Neural progenitor cell (in vitro differentiated cells): ENCODE results near the gene RUFY1. TPM values are rescaled to one million over a fixed set of nuclear protein-coding genes. Genes with fewer than 3 reads are reported as not detected.
"Not testable (repeated sequence)": the region's sequence is repeated elsewhere in the genome, so short reads cannot be mapped to it uniquely, and the experiment has no call there.

Source experiments
- DNase-seq: peaks from one replicate; pipeline ENCODE4 v3.0.0-alpha.2; 2016; ENCODE audit warnings: low spot score
- H2AFZ ChIP-seq: fragments of 200-600 bp; sonication (generic); replicated peaks from 2 replicates; pipeline ENCODE4 v1.6.1; 2016; ENCODE audit warnings: antibody characterized with exemption
- H3F3A ChIP-seq: fragments of 200-600 bp; sonication (generic); 2 replicates; pipeline ENCODE4 v1.6.1; 2016; ENCODE audit warnings: antibody characterized with exemption, low read depth
- H3K27ac ChIP-seq: fragments of 200-600 bp; sonication (generic); 2 replicates; pipeline ENCODE4 v1.5.1; 2016; ENCODE audit warnings: mild to moderate bottlenecking
- H3K27me3 ChIP-seq: fragments of 200-600 bp; sonication (generic); 2 replicates; pipeline ENCODE4 v1.6.1; 2016; ENCODE audit warnings: mild to moderate bottlenecking, moderate library complexity
- H3K36me3 ChIP-seq: fragments of 200-600 bp; sonication (generic); 2 replicates; pipeline ENCODE4 v1.5.1; 2016
- H3K4me1 ChIP-seq: fragments of 200-600 bp; sonication (generic); 2 replicates; pipeline ENCODE4 v1.6.1; 2016; ENCODE audit warnings: mixed run types
- H3K4me2 ChIP-seq: fragments of 200-600 bp; sonication (generic); 2 replicates; pipeline ENCODE4 v1.6.1; 2016
- H3K4me3 ChIP-seq: fragments of 200-600 bp; sonication (generic); 2 replicates; pipeline ENCODE4 v1.5.1; 2016
- H3K79me2 ChIP-seq: fragments of 200-600 bp; sonication (generic); 2 replicates; pipeline ENCODE4 v1.6.1; 2016; ENCODE audit warnings: low read depth
- H3K9ac ChIP-seq: fragments of 200-600 bp; sonication (generic); 2 replicates; pipeline ENCODE4 v1.6.1; 2016
- H3K9me3 ChIP-seq: fragments of 200-600 bp; sonication (generic); 2 replicates; pipeline ENCODE4 v1.5.1; 2016; ENCODE audit warnings: low read depth
- H4K20me1 ChIP-seq: fragments of 200-600 bp; sonication (generic); 2 replicates; pipeline ENCODE4 v1.6.1; 2016; ENCODE audit warnings: low read depth
- H3K27ac Mint-ChIP-seq: 3 replicates; pipeline ENCODE4 v1.8.0; 2021; ENCODE audit warnings: mixed read lengths
- H3K27me3 Mint-ChIP-seq: 2 replicates; pipeline ENCODE4 v1.8.0; 2022; ENCODE audit warnings: low read depth, mild to moderate bottlenecking, inconsistent platforms, moderate library complexity, mixed read lengths; ENCODE audit not compliant: insufficient read depth
- H3K36me3 Mint-ChIP-seq: 3 replicates; pipeline ENCODE4 v1.8.0; 2021; ENCODE audit warnings: mixed read lengths
- H3K4me1 Mint-ChIP-seq: 3 replicates; pipeline ENCODE4 v1.8.0; 2021; ENCODE audit warnings: mixed read lengths
- H3K4me3 Mint-ChIP-seq: 3 replicates; pipeline ENCODE4 v1.8.0; 2021; ENCODE audit warnings: mild to moderate bottlenecking, moderate library complexity, mixed read lengths
- H3K9me3 Mint-ChIP-seq: 3 replicates; pipeline ENCODE4 v1.8.0; 2020; ENCODE audit warnings: mixed read lengths
- small RNA-seq: library from RNA; depleted of rRNA; stranded (forward); fragments of <200 nt; gene quantifications from one replicate; pipeline ENCODE3, GENCODE V24; 2015
- total RNA-seq: library from RNA; depleted of rRNA; stranded (reverse); fragments of >200 nt; gene quantifications from 2 replicates; pipeline ENCODE4 v1.2.3, GENCODE V29; 2015; ENCODE audit warnings: low replicate concordance

The RUFY1 gene
- total RNA-seq, 1 donor from 2014 or later = 45.8 TPM

DNA sequence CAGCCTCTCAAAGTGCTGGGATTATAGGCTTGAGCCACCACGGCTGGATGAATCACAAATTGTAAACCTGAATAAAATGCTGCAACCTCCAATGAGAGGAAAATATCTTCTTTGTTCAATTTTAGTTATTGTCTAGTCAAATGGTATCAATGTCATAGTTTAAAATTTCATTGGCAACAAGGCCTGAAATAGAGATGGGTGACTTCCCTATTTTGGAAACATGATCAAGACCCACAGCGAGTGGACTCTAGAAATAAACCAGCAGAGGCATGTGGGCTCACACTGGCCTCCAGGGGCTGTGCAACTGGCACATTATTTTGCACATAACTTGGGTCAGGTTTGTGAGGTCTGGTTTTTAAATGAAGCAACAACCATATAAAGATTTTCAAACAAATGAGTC, 102.8 kb downstream of the RUFY1 start:
- not testable (repeated sequence) for H3K9ac ChIP-seq, DNase-seq, H3K4me1 Mint-ChIP-seq, H3K27ac ChIP-seq, H3K9me3 ChIP-seq, H3K9me3 Mint-ChIP-seq, H2AFZ ChIP-seq, H3K4me3 Mint-ChIP-seq, H3F3A ChIP-seq, H3K4me3 ChIP-seq, H3K36me3 Mint-ChIP-seq, H3K27me3 Mint-ChIP-seq, H3K4me2 ChIP-seq, H4K20me1 ChIP-seq, H3K36me3 ChIP-seq, H3K79me2 ChIP-seq, H3K4me1 ChIP-seq, H3K27ac Mint-ChIP-seq, H3K27me3 ChIP-seq

DNA sequence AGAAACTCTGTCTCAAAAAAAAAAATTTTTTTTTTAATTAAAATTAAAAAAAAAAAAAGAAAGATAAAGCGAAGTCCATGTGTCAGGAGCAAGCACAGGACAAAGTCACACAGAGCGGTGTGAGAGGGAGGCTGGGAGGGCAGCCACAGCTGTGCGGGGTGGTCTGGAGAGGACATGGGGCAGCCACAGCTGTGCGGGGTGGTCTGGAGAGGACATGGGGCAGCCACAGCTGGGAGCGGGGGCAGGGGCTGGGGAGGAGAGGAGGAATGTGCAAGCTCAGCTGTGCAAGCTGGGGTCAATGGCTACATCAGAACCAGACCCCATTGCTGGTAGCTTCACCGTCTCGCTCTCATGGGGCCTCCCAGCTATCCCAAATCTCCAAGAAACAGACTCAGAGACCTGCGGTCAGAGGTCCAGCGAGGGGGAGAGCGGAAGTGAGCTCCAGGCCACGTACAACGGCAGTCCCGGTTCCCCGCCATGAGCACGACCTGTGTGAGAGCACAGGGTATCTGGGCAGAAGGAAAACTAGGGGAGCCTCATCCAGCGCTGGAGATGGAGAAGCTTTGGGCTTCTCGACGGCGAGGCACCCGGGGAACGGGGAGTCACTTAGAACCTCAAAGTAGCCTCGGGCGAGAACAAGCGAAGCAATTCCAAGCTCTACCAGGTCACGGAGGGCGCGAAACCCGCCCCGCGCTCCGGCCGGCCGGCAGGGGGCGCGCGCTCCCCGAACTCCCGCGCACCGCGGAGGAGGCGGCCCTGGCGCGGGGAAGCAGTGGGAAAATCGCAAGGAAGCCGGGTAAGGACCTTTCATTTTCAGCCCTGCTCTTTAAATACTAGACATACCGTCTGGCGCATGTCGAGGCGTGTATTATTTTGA, 107.2 kb downstream of the RUFY1 start:
- H3K36me3 ChIP-seq, H3K4me1 Mint-ChIP-seq, H3K27ac ChIP-seq, H3K27me3 Mint-ChIP-seq, H3F3A ChIP-seq, H3K9me3 ChIP-seq, H3K4me1 ChIP-seq, H3K4me3 Mint-ChIP-seq, H3K27me3 ChIP-seq, H2AFZ ChIP-seq, H3K27ac Mint-ChIP-seq, H3K4me3 ChIP-seq, H3K9ac ChIP-seq, H3K36me3 Mint-ChIP-seq, DNase-seq, H3K79me2 ChIP-seq, H3K9me3 Mint-ChIP-seq, H4K20me1 ChIP-seq, H3K4me2 ChIP-seq: not testable (repeated sequence)

DNA sequence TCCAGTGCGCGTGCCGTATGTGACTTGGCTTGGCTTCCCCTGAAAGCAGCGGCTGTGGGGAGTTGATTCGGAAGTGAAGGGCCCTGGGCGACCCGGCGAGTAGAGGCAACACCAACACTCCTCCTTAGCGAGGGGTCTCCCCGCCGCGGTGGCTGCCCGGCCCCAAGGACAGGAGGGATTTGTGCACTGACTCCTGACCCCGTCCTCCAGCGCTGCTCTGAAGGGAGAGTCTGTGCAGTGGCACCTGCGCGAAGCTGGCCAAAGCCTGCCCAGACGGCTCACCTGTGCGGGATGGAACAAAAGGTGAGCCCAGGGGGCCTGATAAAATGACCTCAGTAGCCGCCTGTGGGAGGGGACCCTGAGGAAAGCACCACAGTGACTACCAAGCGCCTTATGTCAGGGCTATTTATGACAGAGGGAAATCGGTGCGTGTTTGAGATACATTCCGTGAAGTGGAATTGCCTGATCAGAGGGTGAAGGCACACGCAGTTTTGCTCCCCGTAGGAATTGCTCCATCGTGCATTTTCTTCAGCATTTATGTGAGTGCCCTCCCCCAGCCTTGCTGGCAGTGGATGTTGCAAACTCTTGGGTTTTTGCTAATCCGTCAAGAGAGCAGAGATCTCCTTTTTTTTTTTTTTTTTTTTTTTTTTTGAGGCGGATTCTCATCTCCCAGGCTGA, 108.0 kb downstream of the RUFY1 start:
- not testable (repeated sequence) for H3F3A ChIP-seq, H3K9me3 Mint-ChIP-seq, H3K9me3 ChIP-seq, H3K27ac Mint-ChIP-seq, H3K79me2 ChIP-seq, H3K36me3 Mint-ChIP-seq, H3K27me3 ChIP-seq, H4K20me1 ChIP-seq, H3K27ac ChIP-seq, H3K9ac ChIP-seq, H3K27me3 Mint-ChIP-seq, H3K36me3 ChIP-seq, H3K4me1 ChIP-seq, H2AFZ ChIP-seq, H3K4me1 Mint-ChIP-seq
- peak overlapping the region; percentile 50 for H3K4me3 ChIP-seq
- peak; percentile 12 for DNase-seq
- peak overlapping the region; percentile 75 for H3K4me2 ChIP-seq
- H3K4me3 Mint-ChIP-seq = peak overlapping the region; percentile 80

Small RNAs within 50 kb of the gene (small RNA-seq; reads per million reads assigned to genes)
- gene AC136628.3 (not detected), gene RF00017 (not detected)

Other genes starting within 250 kb of the RUFY1 start
- 1.2 and 3.0 TPM in 2 replicates for gene ADAMTS2, start 205.1 kb upstream of the RUFY1 start, total RNA-seq
- 795 and 1,138 TPM in 2 replicates for gene HNRNPH1, start 73.1 kb downstream of the RUFY1 start, total RNA-seq
- gene CBY3, start 130.5 kb downstream of the RUFY1 start, total RNA-seq = not detected in 2 replicates
- gene CANX, start 148.4 kb downstream of the RUFY1 start, total RNA-seq = 301 and 403 TPM in 2 replicates
- gene MAML1, start 182.3 kb downstream of the RUFY1 start, total RNA-seq = 29.1 and 30.7 TPM in 2 replicates
- gene LTC4S, start 243.4 kb downstream of the RUFY1 start, total RNA-seq = 0.81 TPM in 1 of 2 replicates, not detected in the other